ENCODE measurements around the gene TMEM170A. TPM values are rescaled to one million over a fixed set of nuclear protein-coding genes. Genes with fewer than 3 reads are reported as not detected.

The TMEM170A gene
- total and polyA plus RNA-seq, 2 of the 13 experiments (the other 11 are each of a cell fraction or from before 2014, with no cell fraction given), result 35.7 to 39.7 TPM

DNA sequence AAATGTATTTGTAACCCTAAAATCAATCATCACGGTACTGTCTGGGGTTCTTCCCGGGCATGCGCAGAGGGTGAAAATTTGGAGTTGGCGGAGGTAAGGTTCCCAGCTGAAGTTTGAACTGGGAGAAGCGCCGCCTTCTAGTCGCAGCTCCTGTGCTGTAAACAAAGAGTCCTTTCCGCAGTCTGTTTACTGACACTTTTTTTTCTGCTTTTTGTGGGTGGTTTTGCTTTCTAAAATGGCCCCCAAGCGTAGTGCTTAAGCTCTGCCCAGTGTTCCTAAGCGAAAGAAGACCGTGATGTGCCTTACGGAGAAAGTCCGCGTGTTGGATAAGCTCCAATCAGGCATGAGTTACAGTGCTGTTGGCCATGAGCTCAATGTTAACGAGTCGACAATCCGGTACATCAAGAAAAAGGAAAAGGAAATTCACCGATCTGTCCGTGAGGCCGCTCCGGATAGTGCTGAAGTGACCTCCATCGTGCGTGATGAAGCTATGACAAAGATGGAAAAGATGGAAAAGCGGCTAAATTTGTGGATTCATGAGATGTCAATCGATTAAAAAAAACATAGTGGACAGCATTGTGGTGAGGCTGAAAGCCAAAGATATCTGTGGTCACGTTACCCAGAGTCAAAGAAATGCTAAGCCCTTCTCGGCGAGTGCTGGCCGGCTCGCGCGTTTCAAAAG, 30.6 kb downstream of the TMEM170A start (continued):
- TF ChIP-seq ZNF30 (CRISPR knock-in tag; IDR thresholded peaks at IDR 0.05) (no peak), ZNF33A (CRISPR knock-in tag; IDR thresholded peaks at IDR 0.05; ENCODE audit: borderline replicate concordance) (0 out of 2 replicates have a peak, but pooled peaks have one; percentile 79), ZNF780A (CRISPR knock-in tag; IDR thresholded peaks at IDR 0.05) (no peak), KAT2B (IDR thresholded peaks at IDR 0.05; ENCODE audit: borderline replicate concordance, low read depth, low read length) (no peak), HOXA9 (CRISPR knock-in tag; IDR thresholded peaks at IDR 0.05; ENCODE audit: borderline replicate concordance) (no peak), CHD2 (IDR thresholded peaks at IDR 0.05; ENCODE audit: low read depth, low read length) (0 out of 2 replicates have a peak, but pooled peaks have one; percentile 42), DR1 (CRISPR knock-in tag; IDR thresholded peaks at IDR 0.05) (no peak), ZNF597 (CRISPR knock-in tag; IDR thresholded peaks at IDR 0.05) (no peak), ZNF224 (CRISPR knock-in tag; IDR thresholded peaks at IDR 0.05) (0 out of 2 replicates have a peak, but pooled peaks have one; percentile 85), FOSL1 (CRISPR knock-in tag; IDR thresholded peaks at IDR 0.05; ENCODE audit: borderline replicate concordance) (no peak), ELF4 (CRISPR knock-in tag; IDR thresholded peaks at IDR 0.05; ENCODE audit: borderline replicate concordance) (peak; percentile 86), ZNF75D (CRISPR knock-in tag; IDR thresholded peaks at IDR 0.05; ENCODE audit: borderline replicate concordance) (no peak), SNAPC5 (CRISPR knock-in tag; IDR thresholded peaks at IDR 0.05; ENCODE audit: borderline replicate concordance) (no peak), SKI (IDR thresholded peaks at IDR 0.05; ENCODE audit: partially characterized antibody) (no peak), ZNF546 (CRISPR knock-in tag; conservative IDR thresholded peaks at IDR 0.05) (no peak), ZNF879 (CRISPR knock-in tag; IDR thresholded peaks at IDR 0.05) (no peak), MAFG (CRISPR knock-in tag; IDR thresholded peaks at IDR 0.05) (no peak), RBAK (CRISPR knock-in tag; IDR thresholded peaks at IDR 0.05) (no peak), ZNF510 (CRISPR knock-in tag; IDR thresholded peaks at IDR 0.05; ENCODE audit: low read depth) (no peak)
- TF ChIP-seq, protein P1, sequence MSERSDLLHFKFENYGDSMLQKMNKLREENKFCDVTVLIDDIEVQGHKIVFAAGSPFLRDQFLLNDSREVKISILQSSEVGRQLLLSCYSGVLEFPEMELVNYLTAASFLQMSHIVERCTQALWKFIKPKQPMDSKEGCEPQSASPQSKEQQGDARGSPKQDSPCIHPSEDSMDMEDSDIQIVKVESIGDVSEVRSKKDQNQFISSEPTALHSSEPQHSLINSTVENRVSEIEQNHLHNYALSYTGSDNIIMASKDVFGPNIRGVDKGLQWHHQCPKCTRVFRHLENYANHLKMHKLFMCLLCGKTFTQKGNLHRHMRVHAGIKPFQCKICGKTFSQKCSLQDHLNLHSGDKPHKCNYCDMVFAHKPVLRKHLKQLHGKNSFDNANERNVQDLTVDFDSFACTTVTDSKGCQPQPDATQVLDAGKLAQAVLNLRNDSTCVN (CRISPR knock-in tag; IDR thresholded peaks at IDR 0.05; ENCODE audit: borderline replicate concordance), result peak; percentile 43; the same call in 1 of the 2 replicates
- TF ChIP-seq, protein P2, sequence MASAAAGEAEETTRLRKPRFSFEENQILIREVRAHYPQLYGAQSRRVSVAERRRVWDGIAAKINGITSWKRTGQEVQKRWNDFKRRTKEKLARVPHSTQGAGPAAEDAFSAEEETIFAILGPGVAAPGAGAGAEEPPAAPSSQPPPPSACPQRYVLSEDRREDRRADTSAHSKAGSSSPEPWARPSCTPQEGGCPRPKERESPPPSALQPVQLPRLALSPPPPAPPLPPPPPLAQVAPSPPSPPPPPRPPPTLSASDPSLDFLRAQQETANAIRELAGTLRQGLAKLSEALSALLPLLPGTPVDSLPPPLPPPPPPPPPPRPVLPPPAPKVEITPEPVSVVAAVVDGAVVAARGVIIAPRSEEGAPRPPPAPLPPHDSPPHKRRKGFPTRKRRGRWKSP (CRISPR knock-in tag; IDR thresholded peaks at IDR 0.05), result peak; percentile 70
- TF ChIP-seq, protein P3, sequence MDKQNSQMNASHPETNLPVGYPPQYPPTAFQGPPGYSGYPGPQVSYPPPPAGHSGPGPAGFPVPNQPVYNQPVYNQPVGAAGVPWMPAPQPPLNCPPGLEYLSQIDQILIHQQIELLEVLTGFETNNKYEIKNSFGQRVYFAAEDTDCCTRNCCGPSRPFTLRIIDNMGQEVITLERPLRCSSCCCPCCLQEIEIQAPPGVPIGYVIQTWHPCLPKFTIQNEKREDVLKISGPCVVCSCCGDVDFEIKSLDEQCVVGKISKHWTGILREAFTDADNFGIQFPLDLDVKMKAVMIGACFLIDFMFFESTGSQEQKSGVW (CRISPR knock-in tag; IDR thresholded peaks at IDR 0.05; ENCODE audit: borderline replicate concordance), result no peak
- TF ChIP-seq, protein P4, sequence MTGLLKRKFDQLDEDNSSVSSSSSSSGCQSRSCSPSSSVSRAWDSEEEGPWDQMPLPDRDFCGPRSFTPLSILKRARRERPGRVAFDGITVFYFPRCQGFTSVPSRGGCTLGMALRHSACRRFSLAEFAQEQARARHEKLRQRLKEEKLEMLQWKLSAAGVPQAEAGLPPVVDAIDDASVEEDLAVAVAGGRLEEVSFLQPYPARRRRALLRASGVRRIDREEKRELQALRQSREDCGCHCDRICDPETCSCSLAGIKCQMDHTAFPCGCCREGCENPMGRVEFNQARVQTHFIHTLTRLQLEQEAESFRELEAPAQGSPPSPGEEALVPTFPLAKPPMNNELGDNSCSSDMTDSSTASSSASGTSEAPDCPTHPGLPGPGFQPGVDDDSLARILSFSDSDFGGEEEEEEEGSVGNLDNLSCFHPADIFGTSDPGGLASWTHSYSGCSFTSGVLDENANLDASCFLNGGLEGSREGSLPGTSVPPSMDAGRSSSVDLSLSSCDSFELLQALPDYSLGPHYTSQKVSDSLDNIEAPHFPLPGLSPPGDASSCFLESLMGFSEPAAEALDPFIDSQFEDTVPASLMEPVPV (CRISPR knock-in tag; IDR thresholded peaks at IDR 0.05), result no peak
